OCI-LY3 (cell line): ENCODE results near the gene ABCF2.

ENCODE experiments used
- CTCF ChIP-seq: fragments of 200-600, 300-600 bp; sonication (generic); IDR thresholded peaks from 2 replicates; pipeline ENCODE4 v1.5.1; 2014; ENCODE audit warnings: antibody characterized with exemption, low read length, low read depth
- EZH2phosphoT487 ChIP-seq: fragments of 200-600 bp; shearing (Covaris generic); IDR thresholded peaks from 2 replicates; pipeline ENCODE4 v1.6.1; 2018; ENCODE audit warnings: antibody characterized with exemption, mixed run types, low read depth

GRCh38 chr7:151251328-151251688, 24.3 kb upstream of the ABCF2 start:
- TF ChIP-seq CTCF = no peak
- TF ChIP-seq EZH2phosphoT487 = no peak
